CD4-positive, alpha-beta T cell treated with Interferon gamma for 1 hour (primary cell): ENCODE measurements around the gene CDC42BPB.
A peak's percentile ranks its signal among the peaks of the same experiment; 100 is the strongest.

ENCODE experiments used
- DNase-seq: peaks from one replicate; pipeline ENCODE4 v3.0.0-alpha.2; 2020

Gene CDC42BPB

GRCh38 chr14:103095210-103095778 lies 37.9 kb upstream of the CDC42BPB start:
- DNase-seq: no peak

DNA sequence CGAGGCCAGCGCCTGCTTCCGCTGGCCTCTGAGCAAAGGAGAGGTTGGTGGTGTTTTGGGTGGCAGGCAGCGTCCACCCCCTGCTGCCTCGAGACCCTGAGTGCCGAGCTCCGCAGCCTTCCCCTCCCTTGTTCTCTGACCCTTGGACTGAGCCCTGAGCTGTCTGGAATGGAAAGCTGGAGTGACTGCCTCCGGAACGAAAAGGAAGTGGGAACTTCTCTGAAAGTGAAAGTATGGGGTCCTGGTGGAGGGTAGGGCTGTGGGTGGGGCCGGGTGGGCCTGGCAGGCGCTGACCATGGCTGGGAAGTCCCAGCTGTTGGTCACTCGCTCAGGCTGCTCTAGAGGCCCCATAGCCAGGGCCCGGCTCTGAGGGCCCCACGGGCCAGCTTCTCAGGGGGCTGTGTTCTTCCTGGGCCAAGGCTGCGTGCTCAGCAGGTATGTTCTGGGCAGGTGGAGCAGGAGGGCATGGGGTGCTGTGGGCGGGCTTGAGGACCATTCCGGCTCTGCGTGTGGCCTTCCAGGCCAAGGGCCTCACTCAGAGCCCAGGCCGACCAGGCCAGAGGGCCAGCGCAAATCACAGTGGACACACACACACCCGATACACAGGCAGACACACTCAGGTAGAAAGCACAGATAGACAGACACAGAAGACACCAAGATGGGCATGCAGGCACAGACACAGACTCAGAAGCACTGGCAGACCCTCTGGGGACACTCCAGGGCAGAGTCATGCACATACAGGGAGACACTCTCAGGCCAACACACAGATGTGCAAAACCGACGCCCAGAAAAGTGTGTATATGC lies 37.3 kb upstream of the CDC42BPB start, which contains the start of gene EXOC3L4:
Gene EXOC3L4, plus strand, starts transcription at position 320 of the 804 bp plus-strand sequence. CDS start 5,495 bp downstream, outside the sequence.
- DNase-seq: no peak

GRCh38 chr14:103093856-103094405 lies 36.6 kb upstream of the CDC42BPB start:
- no peak for DNase-seq

GRCh38 chr14:103091883-103092222 lies 34.5 kb upstream of the CDC42BPB start:
- DNase-seq: no peak

DNA sequence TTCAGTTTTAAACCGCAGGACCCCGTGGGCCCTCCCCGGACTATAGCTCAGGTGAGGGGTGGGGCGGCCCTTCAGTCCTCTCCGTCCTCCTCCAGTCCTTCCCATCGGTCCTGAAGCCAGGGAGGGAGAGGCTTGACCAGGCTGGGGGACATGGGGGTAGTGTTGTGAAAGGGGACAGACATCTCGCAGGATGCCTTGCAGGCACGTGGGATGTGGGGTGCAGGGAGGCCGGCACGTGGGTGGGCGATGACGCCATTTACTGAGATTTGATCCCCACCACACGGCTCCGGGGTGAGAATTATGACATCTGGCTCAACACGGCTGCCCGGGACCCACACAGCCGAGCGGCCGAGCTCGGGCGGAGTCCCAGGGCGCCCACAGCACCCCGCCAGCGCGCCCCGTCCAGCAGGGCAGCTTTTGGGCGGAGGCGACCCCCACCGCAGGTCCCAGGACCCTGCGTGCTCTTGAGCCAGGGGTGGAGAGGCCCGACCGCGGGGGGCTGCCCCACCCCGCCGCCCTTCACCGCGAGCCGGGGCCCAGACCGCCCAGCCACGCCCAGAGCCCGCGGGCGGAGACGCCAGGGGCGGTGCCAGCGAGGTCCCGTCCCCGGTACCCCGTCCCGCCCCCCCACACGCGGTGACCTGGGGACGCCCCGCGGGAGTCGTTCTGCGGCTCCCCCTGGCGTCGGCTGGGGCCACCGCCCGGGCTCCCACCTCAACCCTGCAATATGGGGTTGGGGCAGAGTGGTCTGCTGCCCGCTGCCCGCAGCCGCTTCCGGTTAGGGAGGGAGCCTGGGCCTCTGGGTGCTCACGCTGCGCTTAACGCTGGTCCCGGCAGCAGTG lies 33.9 kb upstream of the CDC42BPB start:
- peak; percentile 77 for DNase-seq

DNA sequence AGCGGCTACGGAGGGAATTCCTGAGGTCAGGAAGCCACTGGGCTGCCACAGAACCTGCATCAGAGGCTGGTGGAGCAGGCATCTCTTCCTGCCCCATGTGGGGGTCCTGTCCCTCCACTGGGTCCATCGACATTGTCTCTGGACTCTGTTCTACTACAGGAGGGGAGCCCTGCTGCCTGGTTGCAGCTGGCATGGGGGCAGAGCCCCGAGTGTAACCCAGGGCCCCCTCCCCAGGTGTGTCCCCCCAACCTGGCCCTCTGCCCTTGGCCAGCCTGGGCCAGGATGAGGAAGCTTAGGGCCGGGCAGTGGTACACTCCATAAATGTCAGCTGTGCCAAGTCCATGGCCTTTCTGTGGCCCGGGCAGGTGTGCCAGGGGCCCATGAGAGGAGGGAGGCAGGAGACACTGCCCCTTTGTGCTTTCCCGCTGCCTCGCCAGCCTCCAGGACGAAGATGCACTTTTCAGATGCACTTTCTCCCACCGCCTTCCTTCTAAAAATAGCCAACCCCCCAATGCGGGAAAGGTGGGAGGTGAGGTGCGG lies 33.2 kb upstream of the CDC42BPB start:
- DNase-seq: no peak

- no peak for DNase-seq
Measured at GRCh38 chr14:103089386-103090335, 32.3 kb upstream of the CDC42BPB start.

- no peak for DNase-seq
Measured at GRCh38 chr14:103088921-103089320, 31.6 kb upstream of the CDC42BPB start.

- no peak for DNase-seq
Measured at GRCh38 chr14:103087343-103087835, 30.0 kb upstream of the CDC42BPB start.

DNA sequence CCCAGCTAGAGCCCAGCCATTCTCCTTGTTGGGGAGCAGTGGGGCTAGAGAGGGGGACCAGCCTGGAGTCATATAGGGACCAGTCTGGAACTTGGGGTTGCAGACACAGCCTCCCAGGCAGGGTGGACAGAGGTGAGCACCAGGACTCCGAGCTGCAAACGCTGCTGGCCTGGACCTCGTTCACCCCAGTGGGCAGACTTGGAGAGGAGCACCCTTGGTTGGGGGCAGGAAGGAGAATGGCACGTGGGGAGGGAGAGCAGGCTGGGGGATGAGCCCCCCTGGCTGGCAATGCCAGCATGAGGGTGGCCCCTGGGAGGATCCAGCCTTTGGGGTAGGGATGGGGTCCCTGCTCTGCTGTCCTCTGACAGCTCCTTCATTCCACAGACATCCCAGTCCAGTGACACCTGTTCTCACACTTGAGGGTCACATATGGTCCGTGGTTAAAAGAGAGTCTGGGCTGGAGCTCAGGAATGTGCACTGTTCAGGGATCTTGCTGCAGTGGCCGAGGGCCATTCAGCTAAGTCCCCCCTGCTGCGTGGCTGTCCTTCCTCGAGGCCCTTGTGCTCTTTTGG lies 29.5 kb upstream of the CDC42BPB start:
- DNase-seq: no peak

- DNase-seq: no peak
Measured at GRCh38 chr14:103085106-103086091, 28.1 kb upstream of the CDC42BPB start.

DNA sequence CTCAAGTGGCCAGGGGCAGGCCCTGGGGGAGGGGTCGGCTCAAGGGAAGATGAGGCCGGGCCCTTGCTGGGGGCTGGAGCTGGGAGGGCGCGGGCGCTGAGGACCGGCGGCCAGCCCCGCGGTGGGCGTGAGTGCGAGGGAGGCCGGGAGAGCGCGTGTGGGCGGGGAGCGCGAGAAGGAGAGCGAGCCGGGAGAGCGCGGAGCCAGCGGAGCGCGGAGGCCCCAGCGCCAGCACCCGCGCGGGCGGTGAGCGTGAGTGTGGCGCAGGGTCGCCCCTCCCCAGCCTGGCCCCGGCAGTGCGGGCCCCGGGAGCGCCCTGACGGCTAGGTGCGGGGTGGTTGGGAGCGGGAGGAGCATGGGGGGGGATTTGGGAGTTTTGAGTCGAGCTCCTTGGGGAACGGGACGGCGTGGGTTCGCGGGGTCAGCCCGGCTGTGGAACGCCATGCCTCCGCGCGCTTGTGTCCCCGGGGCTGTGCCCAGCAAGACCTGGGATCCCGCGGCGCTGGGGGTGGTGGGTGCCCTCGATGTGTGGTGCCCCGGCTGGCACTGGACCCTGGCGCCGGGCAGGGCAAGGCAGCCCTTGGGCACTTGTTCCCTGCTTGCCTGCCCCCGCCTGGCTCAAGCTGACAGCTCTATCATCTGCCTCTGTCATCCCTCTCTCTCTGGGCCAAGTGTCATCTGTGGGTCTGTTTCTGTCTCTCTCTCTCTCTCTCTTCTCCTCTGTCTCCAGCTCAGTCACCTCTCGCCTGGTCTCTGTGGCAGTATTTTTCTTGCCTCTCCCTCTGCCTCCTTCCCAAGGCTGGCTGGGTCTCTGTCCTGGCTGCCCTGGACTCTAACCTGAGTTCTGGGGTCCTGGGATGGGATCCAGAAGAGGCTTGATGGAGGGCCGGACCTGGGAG lies 26.9 kb upstream of the CDC42BPB start, which contains the start of gene LBHD2:
Gene LBHD2, plus strand, starts transcription at position 190 of the 899 bp plus-strand sequence. CDS start 1,803 bp downstream, outside the sequence.
- DNase-seq: no peak

DNA sequence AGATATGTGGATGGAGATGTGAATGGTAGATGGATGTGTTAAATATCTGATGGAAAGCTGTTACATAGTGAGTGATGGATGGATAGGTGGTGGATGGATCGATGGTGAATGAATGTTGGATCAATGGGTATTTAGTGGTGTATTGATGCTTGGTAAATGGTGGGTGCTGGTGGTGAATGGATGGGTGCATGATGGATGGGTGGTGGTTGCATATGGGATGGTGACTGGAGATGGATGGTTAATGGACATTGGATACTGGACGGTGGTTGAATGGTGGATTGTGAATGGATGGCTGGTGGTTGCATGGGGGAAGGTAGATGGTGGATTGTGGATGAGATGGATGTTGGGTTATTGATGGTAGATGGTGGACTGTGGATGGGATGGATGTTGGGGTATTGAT lies 24.6 kb upstream of the CDC42BPB start:
- DNase-seq: no peak

- DNase-seq: no peak
Measured at GRCh38 chr14:103078860-103079587, 21.7 kb upstream of the CDC42BPB start.

DNA sequence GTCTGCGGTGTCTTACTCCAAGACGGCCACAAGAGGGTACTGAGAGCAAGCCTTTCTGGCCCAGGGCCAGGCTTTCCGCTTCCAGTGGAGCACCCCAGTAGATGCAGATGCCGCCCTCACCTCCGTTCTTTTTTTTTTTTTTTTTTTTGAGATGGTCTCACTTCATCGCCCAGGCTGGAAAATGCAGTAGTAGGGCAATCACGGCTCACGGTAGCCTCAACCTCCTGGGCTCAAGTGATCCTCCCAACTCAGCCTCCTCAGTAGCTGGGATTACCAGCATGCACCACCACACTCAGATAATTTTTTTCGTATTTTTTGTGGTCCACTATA lies 21.0 kb upstream of the CDC42BPB start:
- DNase-seq: peak; percentile 78

GRCh38 chr14:103074729-103075367 lies 17.5 kb upstream of the CDC42BPB start:
- peak; percentile 23 for DNase-seq

DNA sequence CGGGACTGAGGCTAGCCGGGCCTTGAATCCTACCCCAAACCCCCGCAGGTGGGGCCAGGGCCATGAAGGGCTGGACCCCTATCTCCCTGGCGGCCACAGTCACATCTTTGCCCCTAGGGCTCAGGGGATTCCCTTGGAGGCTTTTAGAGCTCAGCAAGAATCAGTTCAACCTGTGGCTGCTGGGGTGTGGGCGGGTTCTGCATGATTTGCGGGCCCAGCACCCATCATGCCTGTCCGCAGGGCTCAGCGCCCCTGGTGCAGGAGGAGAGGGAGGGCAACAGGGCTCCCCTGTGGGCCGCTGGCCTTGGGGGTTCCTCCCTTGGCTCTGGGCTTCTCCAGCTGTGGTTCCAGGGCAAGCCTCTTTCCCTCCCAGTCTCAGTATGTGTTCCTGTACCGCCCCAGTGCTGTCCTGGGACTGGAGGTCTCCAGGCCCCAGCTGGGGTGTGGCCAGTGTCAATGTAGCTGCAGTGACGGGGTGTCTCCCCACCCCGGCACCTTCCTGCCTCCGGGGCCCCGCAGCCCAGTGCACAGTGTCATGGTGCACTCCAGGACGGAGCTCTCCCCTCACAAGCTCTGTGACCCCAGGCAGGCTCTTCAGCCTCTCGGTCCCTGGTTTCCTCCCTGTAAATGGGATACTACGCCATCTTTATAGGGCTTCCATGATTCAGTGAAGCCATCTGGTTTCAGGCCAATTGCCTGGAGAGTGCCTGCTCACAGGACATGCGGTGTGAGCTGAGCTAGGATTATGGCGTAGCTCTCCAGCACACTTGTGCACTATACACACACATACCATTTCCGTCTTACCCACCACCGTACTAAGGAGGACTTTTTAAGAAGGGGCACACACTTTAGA lies 16.8 kb upstream of the CDC42BPB start:
- no peak for DNase-seq
